ENCODE measurements around the gene DPP10.

GRCh38 chr2:115011721-115012120, 569.3 kb downstream of the DPP10 start:
- TF ChIP-seq, protein P1, sequence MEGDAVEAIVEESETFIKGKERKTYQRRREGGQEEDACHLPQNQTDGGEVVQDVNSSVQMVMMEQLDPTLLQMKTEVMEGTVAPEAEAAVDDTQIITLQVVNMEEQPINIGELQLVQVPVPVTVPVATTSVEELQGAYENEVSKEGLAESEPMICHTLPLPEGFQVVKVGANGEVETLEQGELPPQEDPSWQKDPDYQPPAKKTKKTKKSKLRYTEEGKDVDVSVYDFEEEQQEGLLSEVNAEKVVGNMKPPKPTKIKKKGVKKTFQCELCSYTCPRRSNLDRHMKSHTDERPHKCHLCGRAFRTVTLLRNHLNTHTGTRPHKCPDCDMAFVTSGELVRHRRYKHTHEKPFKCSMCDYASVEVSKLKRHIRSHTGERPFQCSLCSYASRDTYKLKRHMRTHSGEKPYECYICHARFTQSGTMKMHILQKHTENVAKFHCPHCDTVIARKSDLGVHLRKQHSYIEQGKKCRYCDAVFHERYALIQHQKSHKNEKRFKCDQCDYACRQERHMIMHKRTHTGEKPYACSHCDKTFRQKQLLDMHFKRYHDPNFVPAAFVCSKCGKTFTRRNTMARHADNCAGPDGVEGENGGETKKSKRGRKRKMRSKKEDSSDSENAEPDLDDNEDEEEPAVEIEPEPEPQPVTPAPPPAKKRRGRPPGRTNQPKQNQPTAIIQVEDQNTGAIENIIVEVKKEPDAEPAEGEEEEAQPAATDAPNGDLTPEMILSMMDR (IDR thresholded peaks at IDR 0.05; ENCODE audit: insufficient read depth, low read depth, low read length), result no peak
- no peak for TF ChIP-seq EZH2 (IDR thresholded peaks at IDR 0.05; ENCODE audit: insufficient read depth, low read length)
